ENCODE measurements around the gene COMT.

- no peak for TF ChIP-seq CTCF (IDR thresholded peaks at IDR 0.05; ENCODE audit: insufficient read depth, low read length)
- no peak for TF ChIP-seq POLR2AphosphoS5 (IDR thresholded peaks at IDR 0.05; ENCODE audit: low read depth)
- no peak for TF ChIP-seq SPI1 (IDR thresholded peaks at IDR 0.05; ENCODE audit: borderline replicate concordance, low read depth)
- TF ChIP-seq REST (IDR thresholded peaks at IDR 0.05; ENCODE audit: insufficient replicate concordance, low read depth), result no peak
These were observed 25.6 kb upstream of the COMT start for GRCh38 chr22:19916006-19916405.

Measured in HL-60 (cell line).